Stimulated activated CD4-positive, alpha-beta T cell treated with anti-CD3 and anti-CD28 coated beads, Interleukin-4, amount 100 ng/mL, for 1 hour (primary cell): ENCODE data around the gene UBE3D.
"Not testable (repeated sequence)": the region's sequence is repeated elsewhere in the genome, so short reads cannot be mapped to it uniquely, and the experiment has no call there.

ENCODE experiments used
- DNase-seq: peaks from one replicate; pipeline ENCODE4 v3.0.0-alpha.2; 2020

UBE3D gene

GRCh38 chr6:83053678-83054077 lies 12.0 kb downstream of the UBE3D start:
- no peak for DNase-seq

GRCh38 chr6:83051377-83052172 lies 14.1 kb downstream of the UBE3D start:
- no peak for DNase-seq

- no peak for DNase-seq
Measured at GRCh38 chr6:83047065-83047754, 18.4 kb downstream of the UBE3D start.

GRCh38 chr6:83044091-83044768 lies 21.4 kb downstream of the UBE3D start:
- DNase-seq, result no peak

- no peak for DNase-seq
Measured at GRCh38 chr6:83042467-83043053, 23.1 kb downstream of the UBE3D start.

- no peak for DNase-seq
Measured at GRCh38 chr6:83038246-83038645, 27.4 kb downstream of the UBE3D start.

- no peak for DNase-seq
Measured at GRCh38 chr6:83031689-83032088, 34.0 kb downstream of the UBE3D start.

- DNase-seq, result no peak
Measured at GRCh38 chr6:83019741-83020140, 45.9 kb downstream of the UBE3D start.

- DNase-seq, result not testable (repeated sequence)
Measured at GRCh38 chr6:83011131-83011530, 54.5 kb downstream of the UBE3D start.

GRCh38 chr6:83008626-83009025 lies 57.0 kb downstream of the UBE3D start:
- DNase-seq, result no peak

- DNase-seq, result no peak
Measured at GRCh38 chr6:83006270-83006905, 59.3 kb downstream of the UBE3D start.

- DNase-seq, result no peak
Measured at GRCh38 chr6:82996156-82996555, 69.5 kb downstream of the UBE3D start.

- DNase-seq, result no peak
Measured at GRCh38 chr6:82995066-82995465, 70.6 kb downstream of the UBE3D start.

- DNase-seq, result no peak
Measured at GRCh38 chr6:82989736-82990290, 75.8 kb downstream of the UBE3D start.

- no peak for DNase-seq
Measured at GRCh38 chr6:82988930-82989351, 76.7 kb downstream of the UBE3D start.

GRCh38 chr6:82987951-82988350 lies 77.7 kb downstream of the UBE3D start:
- DNase-seq, result no peak

- DNase-seq, result no peak
Measured at GRCh38 chr6:82987416-82987815, 78.2 kb downstream of the UBE3D start.

- no peak for DNase-seq
Measured at GRCh38 chr6:82984720-82985119, 80.9 kb downstream of the UBE3D start.

GRCh38 chr6:82980086-82980485 lies 85.6 kb downstream of the UBE3D start:
- DNase-seq, result no peak

- DNase-seq, result no peak
Measured at GRCh38 chr6:82979657-82980056, 86.0 kb downstream of the UBE3D start.

- no peak for DNase-seq
Measured at GRCh38 chr6:82978362-82978945, 87.2 kb downstream of the UBE3D start.

- no peak for DNase-seq
Measured at GRCh38 chr6:82976179-82976578, 89.5 kb downstream of the UBE3D start.
